WTC11 (cell line): Measurements from ENCODE around the gene PPP2R1A. TPM values are rescaled to one million over a fixed set of nuclear protein-coding genes. Genes with fewer than 3 reads are reported as not detected.

Source experiments
- ATAC-seq: fragments of 200-7000 bp; cut with Tn5 transposase; 2 replicates; pipeline ENCODE4 v1.10.0; 2021; ENCODE audit warnings: mild to moderate bottlenecking, moderate library complexity
- CTCF ChIA-PET: fragments of 300-600 bp; sonication (Branson Sonifier 250); formaldehyde crosslinking; loops from one replicate; lab custom pipeline; 2021; ENCODE audit warnings: antibody characterized with exemption; lab: Charles Lee
- POLR2A ChIA-PET: fragments of 350-600 bp; sonication (Branson Sonifier 250); formaldehyde crosslinking; loops from one replicate; lab custom pipeline; 2021; ENCODE audit warnings: antibody characterized with exemption; lab: Charles Lee
- DNase-seq: peaks from one replicate; pipeline ENCODE4 v3.0.0; 2021; ENCODE audit warnings: low spot score
- H3K27ac Mint-ChIP-seq: 2 replicates; pipeline ENCODE4 v1.8.0; 2021; ENCODE audit warnings: mixed read lengths
- H3K27me3 Mint-ChIP-seq: 2 replicates; pipeline ENCODE4 v1.8.0; 2021; ENCODE audit warnings: low read depth, mild to moderate bottlenecking, moderate library complexity, mixed read lengths
- H3K36me3 Mint-ChIP-seq: 2 replicates; pipeline ENCODE4 v1.8.0; 2021; ENCODE audit warnings: mixed read lengths
- H3K4me1 Mint-ChIP-seq: 2 replicates; pipeline ENCODE4 v1.8.0; 2022; ENCODE audit warnings: mixed read lengths
- H3K4me3 Mint-ChIP-seq: 2 replicates; pipeline ENCODE4 v1.8.0; 2021; ENCODE audit warnings: mild to moderate bottlenecking, moderate library complexity, mixed read lengths
- H3K9me3 Mint-ChIP-seq: 2 replicates; pipeline ENCODE4 v1.8.0; 2021; ENCODE audit warnings: mixed read lengths
- AR ChIP-seq: fragments of 250-450 bp; sonication (Bioruptor Pico); IDR thresholded peaks from 2 replicates; pipeline ENCODE4 v1.9.0; 2021; ENCODE audit warnings: mild to moderate bottlenecking
- CBFB ChIP-seq: sonication (generic); formaldehyde crosslinking; IDR thresholded peaks from 2 replicates; pipeline ENCODE4 v1.8.1; 2022; ENCODE audit warnings: mild to moderate bottlenecking, low read depth, missing genetic modification reagents
- CREM ChIP-seq: sonication (generic); formaldehyde crosslinking; IDR thresholded peaks from 2 replicates; pipeline ENCODE4 v1.8.1; 2022; ENCODE audit warnings: mild to moderate bottlenecking, missing genetic modification reagents, moderate library complexity
- E2F5 ChIP-seq: sonication (generic); formaldehyde crosslinking; IDR thresholded peaks from 2 replicates; pipeline ENCODE4 v1.8.1; 2022; ENCODE audit warnings: mild to moderate bottlenecking, moderate library complexity, missing genetic modification reagents
- EMX1 ChIP-seq: fragments of 250-450 bp; sonication (Bioruptor Pico); IDR thresholded peaks from 2 replicates; pipeline ENCODE4 v1.8.0; 2021; ENCODE audit warnings: mild to moderate bottlenecking
- ERG ChIP-seq: fragments of 250-450 bp; sonication (Bioruptor Pico); IDR thresholded peaks from 2 replicates; pipeline ENCODE4 v1.8.0; 2021; ENCODE audit warnings: mild to moderate bottlenecking
- FOXJ3 ChIP-seq: sonication (generic); formaldehyde crosslinking; IDR thresholded peaks from 2 replicates; pipeline ENCODE4 v1.9.0; 2021; ENCODE audit warnings: missing genetic modification reagents, mild to moderate bottlenecking, borderline replicate concordance
- FOXK1 ChIP-seq: sonication (generic); formaldehyde crosslinking; IDR thresholded peaks from 2 replicates; pipeline ENCODE4 v1.8.0; 2022; ENCODE audit warnings: mild to moderate bottlenecking, moderate library complexity, missing genetic modification reagents
- FOXP4 ChIP-seq: sonication (generic); formaldehyde crosslinking; IDR thresholded peaks from 2 replicates; pipeline ENCODE4 v1.8.0; 2022; ENCODE audit warnings: mild to moderate bottlenecking, missing genetic modification reagents
- IRF2 ChIP-seq: sonication (generic); formaldehyde crosslinking; IDR thresholded peaks from 2 replicates; pipeline ENCODE4 v1.8.0; 2022; ENCODE audit warnings: low read depth, missing genetic modification reagents, borderline replicate concordance
- JAZF1 ChIP-seq: fragments of 250-450 bp; sonication (Bioruptor Pico); IDR thresholded peaks from 2 replicates; pipeline ENCODE4 v1.9.0; 2021; ENCODE audit warnings: moderate library complexity, mild to moderate bottlenecking, inconsistent platforms
- NR1H2 ChIP-seq: sonication (generic); formaldehyde crosslinking; IDR thresholded peaks from 2 replicates; pipeline ENCODE4 v1.9.0; 2021; ENCODE audit warnings: mild to moderate bottlenecking, moderate library complexity, missing genetic modification reagents
- PRRX2 ChIP-seq: fragments of 250-450 bp; sonication (Bioruptor Pico); IDR thresholded peaks from 2 replicates; pipeline ENCODE4 v1.8.0; 2021; ENCODE audit warnings: mild to moderate bottlenecking
- SMAD3 ChIP-seq: sonication (generic); formaldehyde crosslinking; IDR thresholded peaks from 2 replicates; pipeline ENCODE4 v1.8.0; 2022; ENCODE audit warnings: missing genetic modification reagents, mild to moderate bottlenecking, borderline replicate concordance
- TEAD1 ChIP-seq: sonication (generic); formaldehyde crosslinking; IDR thresholded peaks from 2 replicates; pipeline ENCODE4 v1.8.0; 2022; ENCODE audit warnings: mild to moderate bottlenecking, missing genetic modification reagents
- ZNF425 ChIP-seq: fragments of 250-450 bp; sonication (Bioruptor Pico); conservative IDR thresholded peaks from 2 replicates; pipeline ENCODE4 v1.9.0; 2021; ENCODE audit warnings: mild to moderate bottlenecking
- total RNA-seq: library from RNA; stranded (reverse); gene quantifications from 3 replicates; pipeline ENCODE4 v1.2.3, GENCODE V29; 2021
- TF ChIP-seq, protein P1 (sequence below): sonication (generic); formaldehyde crosslinking; IDR thresholded peaks from 2 replicates; pipeline ENCODE4 v1.8.1; 2022; ENCODE audit warnings: low read depth, missing genetic modification reagents, borderline replicate concordance
- TF ChIP-seq, protein P2 (sequence below): fragments of 250-450 bp; sonication (Bioruptor Pico); IDR thresholded peaks from 2 replicates; pipeline ENCODE4 v2.1.2; 2022; ENCODE audit warnings: mild to moderate bottlenecking, moderate library complexity

Gene PPP2R1A
- total RNA-seq, 1 experiment from 2014 or later, result 505 TPM

- TF ChIP-seq FOXP4 (no peak), IRF2 (no peak), FOXK1 (CRISPR knock-in tag) (no peak), AR (CRISPR knock-in tag) (no peak)
- TF ChIP-seq, protein P1, sequence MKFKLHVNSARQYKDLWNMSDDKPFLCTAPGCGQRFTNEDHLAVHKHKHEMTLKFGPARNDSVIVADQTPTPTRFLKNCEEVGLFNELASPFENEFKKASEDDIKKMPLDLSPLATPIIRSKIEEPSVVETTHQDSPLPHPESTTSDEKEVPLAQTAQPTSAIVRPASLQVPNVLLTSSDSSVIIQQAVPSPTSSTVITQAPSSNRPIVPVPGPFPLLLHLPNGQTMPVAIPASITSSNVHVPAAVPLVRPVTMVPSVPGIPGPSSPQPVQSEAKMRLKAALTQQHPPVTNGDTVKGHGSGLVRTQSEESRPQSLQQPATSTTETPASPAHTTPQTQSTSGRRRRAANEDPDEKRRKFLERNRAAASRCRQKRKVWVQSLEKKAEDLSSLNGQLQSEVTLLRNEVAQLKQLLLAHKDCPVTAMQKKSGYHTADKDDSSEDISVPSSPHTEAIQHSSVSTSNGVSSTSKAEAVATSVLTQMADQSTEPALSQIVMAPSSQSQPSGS (CRISPR knock-in tag), result no peak
- TF ChIP-seq, protein P2, sequence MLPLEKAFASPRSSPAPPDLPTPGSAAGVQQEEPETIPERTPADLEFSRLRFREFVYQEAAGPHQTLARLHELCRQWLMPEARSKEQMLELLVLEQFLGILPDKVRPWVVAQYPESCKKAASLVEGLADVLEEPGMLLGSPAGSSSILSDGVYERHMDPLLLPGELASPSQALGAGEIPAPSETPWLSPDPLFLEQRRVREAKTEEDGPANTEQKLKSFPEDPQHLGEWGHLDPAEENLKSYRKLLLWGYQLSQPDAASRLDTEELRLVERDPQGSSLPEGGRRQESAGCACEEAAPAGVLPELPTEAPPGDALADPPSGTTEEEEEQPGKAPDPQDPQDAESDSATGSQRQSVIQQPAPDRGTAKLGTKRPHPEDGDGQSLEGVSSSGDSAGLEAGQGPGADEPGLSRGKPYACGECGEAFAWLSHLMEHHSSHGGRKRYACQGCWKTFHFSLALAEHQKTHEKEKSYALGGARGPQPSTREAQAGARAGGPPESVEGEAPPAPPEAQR (CRISPR knock-in tag), result no peak
Measured at GRCh38 chr19:52221031-52221430, 31.2 kb downstream of the PPP2R1A start (continued).

- no peaks in the 10 kb centered on the region for H3K27me3 Mint-ChIP-seq
- H3K4me3 Mint-ChIP-seq, result no peak overlapping the region
- ATAC-seq, result no peak
- POLR2A ChIA-PET, result no interaction called here
- peaks cover 89% of the 10 kb centered on the region for H3K36me3 Mint-ChIP-seq
- CTCF ChIA-PET, result no interaction called here
- no peaks in the 10 kb centered on the region for H3K4me1 Mint-ChIP-seq
- H3K9me3 Mint-ChIP-seq, result no peaks in the 10 kb centered on the region
- no peak for DNase-seq
- no peak overlapping the region for H3K27ac Mint-ChIP-seq
- no peak for TF ChIP-seq AR (CRISPR knock-in tag)
- TF ChIP-seq NR1H2 (CRISPR knock-in tag), result no peak
- TF ChIP-seq FOXJ3, result no peak
- no peak for TF ChIP-seq SMAD3 (CRISPR knock-in tag)
- no peak for TF ChIP-seq JAZF1 (CRISPR knock-in tag)
- TF ChIP-seq ZNF425 (CRISPR knock-in tag), result no peak
- no peak for TF ChIP-seq CBFB (CRISPR knock-in tag)
- TF ChIP-seq TEAD1 (CRISPR knock-in tag), result no peak
- no peak for TF ChIP-seq PRRX2 (CRISPR knock-in tag)
- no peak for TF ChIP-seq ERG (CRISPR knock-in tag)
- TF ChIP-seq EMX1 (CRISPR knock-in tag), result no peak
- TF ChIP-seq CREM (CRISPR knock-in tag), result no peak
- TF ChIP-seq, protein P1 (CRISPR knock-in tag), result no peak
- no peak for TF ChIP-seq E2F5 (CRISPR knock-in tag)
Measured at GRCh38 chr19:52221831-52222375, 32.1 kb downstream of the PPP2R1A start.
